ENCODE data around the gene SKI. TPM values are rescaled to one million over a fixed set of nuclear protein-coding genes. Genes with fewer than 3 reads are reported as not detected.

The SKI gene
- total RNA-seq, 1 experiment from 2014 or later: 38.2 TPM

DNA sequence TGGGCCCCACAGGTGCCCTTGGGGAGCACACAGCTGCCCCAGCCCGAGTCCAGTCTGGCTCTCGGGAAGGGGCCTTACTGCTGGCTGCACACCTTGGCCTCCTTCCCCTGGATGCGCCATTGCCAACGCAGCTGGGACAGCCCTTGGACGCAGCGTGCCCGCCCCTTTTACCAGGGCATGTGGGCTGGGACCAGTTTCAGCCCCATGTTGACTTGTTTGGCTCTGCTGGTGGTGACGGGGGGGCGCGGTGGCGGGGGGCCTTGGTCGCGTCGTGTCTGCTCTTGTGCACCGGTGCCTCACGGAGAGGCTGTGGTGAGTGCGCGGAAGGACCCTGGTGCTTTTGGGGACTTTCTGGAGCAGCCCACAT is 19.6 kb downstream of the SKI start:
- BruUV-seq (replicated peaks): no TSS peak
- H3K36me3 Mint-ChIP-seq (ENCODE audit: insufficient read depth, unreplicated experiment): peaks cover 29% of the 10 kb centered on the region
- intact Hi-C loops (cut with micrococcal nuclease; ENCODE audit: unreplicated experiment): no loop called here
- H3K4me3 ChIP-seq (ENCODE audit: low read depth, low read length): no peak overlapping the region
- TF ChIP-seq, protein P1, sequence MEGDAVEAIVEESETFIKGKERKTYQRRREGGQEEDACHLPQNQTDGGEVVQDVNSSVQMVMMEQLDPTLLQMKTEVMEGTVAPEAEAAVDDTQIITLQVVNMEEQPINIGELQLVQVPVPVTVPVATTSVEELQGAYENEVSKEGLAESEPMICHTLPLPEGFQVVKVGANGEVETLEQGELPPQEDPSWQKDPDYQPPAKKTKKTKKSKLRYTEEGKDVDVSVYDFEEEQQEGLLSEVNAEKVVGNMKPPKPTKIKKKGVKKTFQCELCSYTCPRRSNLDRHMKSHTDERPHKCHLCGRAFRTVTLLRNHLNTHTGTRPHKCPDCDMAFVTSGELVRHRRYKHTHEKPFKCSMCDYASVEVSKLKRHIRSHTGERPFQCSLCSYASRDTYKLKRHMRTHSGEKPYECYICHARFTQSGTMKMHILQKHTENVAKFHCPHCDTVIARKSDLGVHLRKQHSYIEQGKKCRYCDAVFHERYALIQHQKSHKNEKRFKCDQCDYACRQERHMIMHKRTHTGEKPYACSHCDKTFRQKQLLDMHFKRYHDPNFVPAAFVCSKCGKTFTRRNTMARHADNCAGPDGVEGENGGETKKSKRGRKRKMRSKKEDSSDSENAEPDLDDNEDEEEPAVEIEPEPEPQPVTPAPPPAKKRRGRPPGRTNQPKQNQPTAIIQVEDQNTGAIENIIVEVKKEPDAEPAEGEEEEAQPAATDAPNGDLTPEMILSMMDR (IDR thresholded peaks at IDR 0.05; ENCODE audit: insufficient read depth in 1 of 2, low read depth in 1 of 2, low read length in 1 of 2, severe bottlenecking in 1 of 2, unreplicated experiment in 1 of 2): no peak
- H3K27me3 ChIP-seq (replicated peaks; ENCODE audit: control insufficient read depth, insufficient read depth, low read length): no peaks in the 10 kb centered on the region
- no peak overlapping the region for H3K4me3 Mint-ChIP-seq (ENCODE audit: unreplicated experiment)
- peaks cover 22% of the 10 kb centered on the region for H3K4me1 ChIP-seq
- H3K36me3 ChIP-seq (ENCODE audit: control insufficient read depth, insufficient read depth, low read length): 0 out of 2 replicates have a peak, but pooled peaks cover 2% of the 10 kb centered on the region
- H3K27me3 Mint-ChIP-seq (ENCODE audit: insufficient read depth, unreplicated experiment): no peaks in the 10 kb centered on the region
- POLR2A ChIA-PET: no interaction called here
- no peak overlapping the region for H3K27ac Mint-ChIP-seq (ENCODE audit: unreplicated experiment)
- H3K9me3 ChIP-seq: no peaks in the 10 kb centered on the region
- DNase-seq: no peak
- CTCF ChIA-PET: no interaction called here
- H3K9me3 Mint-ChIP-seq (ENCODE audit: unreplicated experiment): no peaks in the 10 kb centered on the region
- no peaks in the 10 kb centered on the region for H3K4me1 Mint-ChIP-seq (ENCODE audit: low read depth, unreplicated experiment)

DNA sequence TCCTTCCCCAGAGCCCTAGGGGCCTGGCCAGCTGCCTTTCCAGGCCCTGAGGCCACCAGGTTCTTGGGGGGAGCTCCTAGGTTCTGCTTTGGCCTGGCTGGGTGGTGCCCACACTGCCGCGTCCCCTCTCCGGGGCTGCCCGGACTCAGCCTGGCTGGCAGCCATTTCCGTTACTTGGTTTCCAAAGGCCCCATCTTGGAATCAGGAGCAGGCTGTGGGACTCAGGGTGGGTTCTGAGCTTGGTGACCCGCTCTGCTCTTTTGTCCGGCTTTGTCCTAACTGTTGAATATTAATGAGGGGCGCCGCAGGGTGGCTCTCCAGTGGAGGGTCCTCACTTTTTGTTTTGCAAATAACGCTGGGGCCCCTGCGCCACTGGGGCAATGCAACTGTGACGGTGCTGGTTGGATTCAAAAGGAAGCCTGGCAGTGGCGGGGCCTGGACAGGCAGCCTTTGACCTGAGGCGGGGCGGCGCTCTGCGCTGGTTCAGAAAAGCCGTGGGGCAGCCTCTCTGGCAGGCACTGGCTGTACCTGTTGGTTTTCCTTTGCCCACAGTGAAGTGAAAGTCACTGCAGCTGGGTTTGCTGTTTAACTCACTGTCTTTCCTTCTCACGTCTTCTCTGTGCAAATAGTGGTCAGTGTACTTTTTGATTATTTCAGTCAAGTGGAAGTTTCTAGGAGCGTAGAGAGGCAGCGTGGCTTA is 20.2 kb downstream of the SKI start:
- intact Hi-C loops (cut with micrococcal nuclease; ENCODE audit: unreplicated experiment): no loop called here
- Histone ChIP-seq H3K4me3 (ENCODE audit: low read depth, low read length) (no peak overlapping the region), H3K4me1 (peaks cover 22% of the 10 kb centered on the region), H3K27me3 (replicated peaks; ENCODE audit: control insufficient read depth, insufficient read depth, low read length) (no peaks in the 10 kb centered on the region), H3K36me3 (ENCODE audit: control insufficient read depth, insufficient read depth, low read length) (0 out of 2 replicates have a peak, but pooled peaks cover 2% of the 10 kb centered on the region), H3K9me3 (no peaks in the 10 kb centered on the region)
- CTCF ChIA-PET: no interaction called here
- H3K27me3 Mint-ChIP-seq (ENCODE audit: insufficient read depth, unreplicated experiment): no peaks in the 10 kb centered on the region
- no peak overlapping the region for H3K27ac Mint-ChIP-seq (ENCODE audit: unreplicated experiment)
- POLR2A ChIA-PET: no interaction called here
- no TSS peak for BruUV-seq (replicated peaks)
- TF ChIP-seq, protein P1 (IDR thresholded peaks at IDR 0.05; ENCODE audit: insufficient read depth in 1 of 2, low read depth in 1 of 2, low read length in 1 of 2, severe bottlenecking in 1 of 2, unreplicated experiment in 1 of 2): no peak
- peaks cover 29% of the 10 kb centered on the region for H3K36me3 Mint-ChIP-seq (ENCODE audit: insufficient read depth, unreplicated experiment)
- no peaks in the 10 kb centered on the region for H3K4me1 Mint-ChIP-seq (ENCODE audit: low read depth, unreplicated experiment)
- no peaks in the 10 kb centered on the region for H3K9me3 Mint-ChIP-seq (ENCODE audit: unreplicated experiment)
- no peak for DNase-seq
- no peak overlapping the region for H3K4me3 Mint-ChIP-seq (ENCODE audit: unreplicated experiment)

DNA sequence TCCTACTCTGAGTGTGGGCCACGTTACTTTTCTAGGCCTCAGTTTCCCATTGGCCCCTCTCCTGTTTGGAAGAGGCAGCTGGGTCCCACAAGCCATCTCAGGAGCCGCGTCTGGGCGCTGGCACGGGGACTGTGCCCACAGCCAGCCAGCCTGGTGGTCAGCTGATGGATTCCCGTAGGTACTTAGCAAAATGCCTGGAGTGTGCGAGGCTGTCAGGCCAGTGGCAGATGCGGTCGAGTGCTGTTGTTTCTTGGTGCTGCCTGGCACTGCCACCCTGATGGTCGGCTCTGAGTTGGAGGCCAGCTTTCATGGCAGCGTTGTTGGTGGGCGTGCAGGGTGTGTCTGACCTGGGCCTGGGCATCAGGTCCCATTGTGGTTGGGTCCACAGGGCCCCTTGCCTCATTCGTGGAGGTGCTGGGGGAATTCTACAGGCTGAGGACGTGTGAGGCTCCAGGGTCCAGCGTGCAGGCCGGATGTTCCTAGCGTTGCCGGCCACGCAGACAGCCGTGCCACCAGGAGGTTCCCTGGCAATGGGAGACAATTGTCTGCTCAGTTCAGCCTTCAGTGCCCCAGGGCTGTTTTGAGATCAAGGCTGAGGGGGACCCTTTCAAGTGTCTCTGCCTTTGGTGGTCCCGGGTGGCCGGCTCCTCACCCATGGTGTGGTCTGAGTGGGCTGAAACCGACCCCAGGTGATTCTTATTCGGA is 20.9 kb downstream of the SKI start:
- peaks cover 22% of the 10 kb centered on the region for H3K36me3 Mint-ChIP-seq (ENCODE audit: insufficient read depth, unreplicated experiment)
- ChIA-PET CTCF (no interaction called here), POLR2A (no interaction called here)
- Histone ChIP-seq H3K4me3 (ENCODE audit: low read depth, low read length) (no peak overlapping the region), H3K27me3 (replicated peaks; ENCODE audit: control insufficient read depth, insufficient read depth, low read length) (no peaks in the 10 kb centered on the region), H3K9me3 (no peaks in the 10 kb centered on the region), H3K36me3 (ENCODE audit: control insufficient read depth, insufficient read depth, low read length) (0 out of 2 replicates have a peak, but pooled peaks cover 2% of the 10 kb centered on the region), H3K4me1 (peaks cover 22% of the 10 kb centered on the region)
- no peaks in the 10 kb centered on the region for H3K9me3 Mint-ChIP-seq (ENCODE audit: unreplicated experiment)
- no peak for DNase-seq
- no peak overlapping the region for H3K27ac Mint-ChIP-seq (ENCODE audit: unreplicated experiment)
- H3K4me1 Mint-ChIP-seq (ENCODE audit: low read depth, unreplicated experiment): no peaks in the 10 kb centered on the region
- BruUV-seq (replicated peaks): no TSS peak
- H3K27me3 Mint-ChIP-seq (ENCODE audit: insufficient read depth, unreplicated experiment): no peaks in the 10 kb centered on the region
- TF ChIP-seq, protein P1 (IDR thresholded peaks at IDR 0.05; ENCODE audit: insufficient read depth in 1 of 2, low read depth in 1 of 2, low read length in 1 of 2, severe bottlenecking in 1 of 2, unreplicated experiment in 1 of 2): no peak
- H3K4me3 Mint-ChIP-seq (ENCODE audit: unreplicated experiment): no peak overlapping the region
- intact Hi-C loops (cut with micrococcal nuclease; ENCODE audit: unreplicated experiment): no loop called here
